ENCODE results near the gene SRP14. TPM values are rescaled to one million over a fixed set of nuclear protein-coding genes. Genes with fewer than 3 reads are reported as not detected.

SRP14 gene, protein sequence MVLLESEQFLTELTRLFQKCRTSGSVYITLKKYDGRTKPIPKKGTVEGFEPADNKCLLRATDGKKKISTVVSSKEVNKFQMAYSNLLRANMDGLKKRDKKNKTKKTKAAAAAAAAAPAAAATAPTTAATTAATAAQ
- total RNA-seq = 100 to 1,000 TPM; 105 to 163 (median 146) TPM

GRCh38 chr15:40038638-40039543 is at the start of gene SRP14:
TSS of gene SRP14 (minus strand) at chr15:40039181. CDS start at chr15:40039116, 65 bp downstream.
- Histone ChIP-seq H3K27ac (peak within 1 kb of the TSS; percentile 79 to 92 (median 90)), H3K36me3 (peaks cover 0 to 30% (median 0%) of the 10 kb centered on the region in 3 donors), H3K9me3 (no peaks in the 10 kb centered on the region), H3K4me3 (peak within 1 kb of the TSS; percentile 65 to 79 (median 75)), H3K27me3 (no peaks in the 10 kb centered on the region), H3K4me1 (peaks cover 0 to 17% (median 0%) of the 10 kb centered on the region in 4 donors)
- peak; percentile 94 to 98 (median 94) for DNase-seq
- TF ChIP-seq CTCF (IDR thresholded peaks at IDR 0.05) = peak in 5 of 6 experiments; percentile 28 to 54 (median 48)
- TF ChIP-seq POLR2A (IDR thresholded peaks at IDR 0.05) = peak; percentile 54 to 59

- Histone ChIP-seq H3K27me3 (no peaks in the 10 kb centered on the region), H3K4me1 (peaks cover 0 to 41% (median 20%) of the 10 kb centered on the region in 4 donors), H3K9me3 (no peaks in the 10 kb centered on the region), H3K4me3 (no peak overlapping the region), H3K36me3 (peaks cover 0 to 12% (median 0%) of the 10 kb centered on the region in 3 donors), H3K27ac (peak overlapping the region in 2 of 4 donors; percentile 23 to 57)
- no peak for TF ChIP-seq CTCF (IDR thresholded peaks at IDR 0.05)
- TF ChIP-seq POLR2A (IDR thresholded peaks at IDR 0.05) = no peak
- DNase-seq = peak in 1 of 3 donors; percentile 53
Measured at GRCh38 chr15:40087991-40088928, 49.3 kb upstream of the SRP14 start.

DNA sequence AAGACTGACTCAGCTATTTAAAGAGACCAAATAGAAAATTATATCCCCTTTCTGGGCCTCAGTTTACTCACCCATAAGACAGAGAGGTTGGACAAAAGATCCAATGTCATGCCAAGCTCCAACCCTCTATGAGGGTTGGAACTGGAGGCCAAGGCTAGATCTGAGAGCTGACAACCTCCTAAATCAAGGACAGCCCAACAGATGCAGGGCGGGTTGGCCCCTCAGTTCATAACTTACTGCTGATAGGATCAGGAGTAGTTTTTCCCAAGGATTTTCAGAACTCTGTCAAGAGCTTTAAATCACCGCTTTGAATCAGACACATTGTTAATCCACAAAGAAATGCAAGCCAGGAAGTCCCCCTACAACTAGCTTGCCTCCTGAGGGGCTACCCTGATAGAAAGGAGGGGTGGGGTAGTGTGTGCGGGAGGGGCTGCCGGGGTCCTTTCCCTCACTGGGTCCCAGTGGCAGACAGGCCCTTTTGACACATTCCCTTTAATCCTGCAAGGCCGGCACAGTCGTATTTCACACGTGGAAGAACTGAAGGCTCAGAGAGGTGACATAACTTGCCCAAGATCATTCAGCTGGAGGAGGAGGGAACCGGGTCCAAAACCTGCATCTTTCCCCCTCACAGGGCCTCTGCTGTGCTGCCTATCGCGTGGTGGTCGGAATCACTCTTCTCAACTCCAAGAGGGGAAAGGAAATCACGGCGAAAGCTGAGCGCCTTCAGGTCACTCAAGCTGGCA is 48.3 kb upstream of the SRP14 start:
- Histone ChIP-seq H3K36me3 (peaks cover 0 to 12% (median 0%) of the 10 kb centered on the region in 3 donors), H3K4me1 (peaks cover 0 to 39% (median 19%) of the 10 kb centered on the region in 4 donors), H3K9me3 (no peaks in the 10 kb centered on the region), H3K27ac (no peak overlapping the region), H3K27me3 (no peaks in the 10 kb centered on the region), H3K4me3 (no peak overlapping the region)
- no peak for DNase-seq
- TF ChIP-seq CTCF (IDR thresholded peaks at IDR 0.05) (no peak), POLR2A (IDR thresholded peaks at IDR 0.05) (no peak)

DNA sequence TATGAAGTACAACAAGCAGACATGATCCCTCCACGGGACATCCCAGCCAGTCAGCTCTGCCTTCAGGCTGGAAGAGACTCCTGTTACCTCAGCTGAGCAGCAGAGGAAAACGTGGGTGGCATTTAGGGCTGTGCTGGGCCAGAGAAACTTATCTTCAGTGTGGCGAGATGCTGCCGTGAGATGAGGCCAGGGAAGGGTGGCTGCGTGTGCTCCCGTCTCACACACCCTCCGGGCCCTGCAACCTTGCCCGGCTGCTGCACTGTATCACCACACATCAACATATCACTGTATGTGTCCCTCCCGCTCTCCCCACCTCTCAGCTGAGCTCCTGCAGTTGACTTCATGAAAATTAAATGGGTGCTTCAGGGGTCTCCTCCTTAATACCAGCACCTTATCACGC is 46.3 kb upstream of the SRP14 start:
- H3K27me3 ChIP-seq = no peaks in the 10 kb centered on the region
- H3K4me1 ChIP-seq = peaks cover 2 to 45% (median 26%) of the 10 kb centered on the region in 4 donors
- H3K27ac ChIP-seq = no peak overlapping the region
- H3K9me3 ChIP-seq = no peaks in the 10 kb centered on the region
- H3K36me3 ChIP-seq = peaks cover 0 to 3% (median 0%) of the 10 kb centered on the region in 3 donors
- no peak overlapping the region for H3K4me3 ChIP-seq
- no peak for TF ChIP-seq POLR2A (IDR thresholded peaks at IDR 0.05)
- no peak for TF ChIP-seq CTCF (IDR thresholded peaks at IDR 0.05)
- no peak for DNase-seq
